Panc1 (cell line): ENCODE results near the gene PPIP5K1.

Experiments
- SIN3A ChIP-seq: IDR thresholded peaks from 2 replicates; pipeline ENCODE4 v1.6.1; 2012; ENCODE audit warnings: low read depth, mild to moderate bottlenecking, low read length, moderate library complexity, borderline replicate concordance; ENCODE audit not compliant: insufficient read depth
- TF ChIP-seq, protein P1 (sequence below): fragments of 450-650 bp; IDR thresholded peaks from 2 replicates; pipeline ENCODE4 v1.5.1; 2017; ENCODE audit warnings: mild to moderate bottlenecking

DNA sequence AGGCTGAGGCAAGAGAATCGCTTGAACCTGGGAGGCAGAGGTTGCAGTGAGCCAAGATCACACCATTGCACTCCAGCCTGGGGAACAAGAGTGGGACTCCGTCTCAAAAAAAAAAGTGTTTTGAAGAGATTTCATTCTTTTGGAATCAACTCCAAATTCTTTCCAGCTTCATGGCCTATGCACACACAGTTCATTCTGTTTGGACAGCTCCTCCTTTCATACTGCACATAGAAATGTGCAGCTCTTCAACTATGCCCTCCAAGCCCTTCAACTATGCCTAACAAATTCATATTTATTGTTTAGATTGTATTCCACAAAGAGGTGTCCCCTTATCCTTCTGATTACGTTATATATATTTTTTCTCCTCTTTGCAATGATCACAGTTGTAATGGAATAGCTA is 101.2 kb downstream of the PPIP5K1 start:
- TF ChIP-seq, protein P1, sequence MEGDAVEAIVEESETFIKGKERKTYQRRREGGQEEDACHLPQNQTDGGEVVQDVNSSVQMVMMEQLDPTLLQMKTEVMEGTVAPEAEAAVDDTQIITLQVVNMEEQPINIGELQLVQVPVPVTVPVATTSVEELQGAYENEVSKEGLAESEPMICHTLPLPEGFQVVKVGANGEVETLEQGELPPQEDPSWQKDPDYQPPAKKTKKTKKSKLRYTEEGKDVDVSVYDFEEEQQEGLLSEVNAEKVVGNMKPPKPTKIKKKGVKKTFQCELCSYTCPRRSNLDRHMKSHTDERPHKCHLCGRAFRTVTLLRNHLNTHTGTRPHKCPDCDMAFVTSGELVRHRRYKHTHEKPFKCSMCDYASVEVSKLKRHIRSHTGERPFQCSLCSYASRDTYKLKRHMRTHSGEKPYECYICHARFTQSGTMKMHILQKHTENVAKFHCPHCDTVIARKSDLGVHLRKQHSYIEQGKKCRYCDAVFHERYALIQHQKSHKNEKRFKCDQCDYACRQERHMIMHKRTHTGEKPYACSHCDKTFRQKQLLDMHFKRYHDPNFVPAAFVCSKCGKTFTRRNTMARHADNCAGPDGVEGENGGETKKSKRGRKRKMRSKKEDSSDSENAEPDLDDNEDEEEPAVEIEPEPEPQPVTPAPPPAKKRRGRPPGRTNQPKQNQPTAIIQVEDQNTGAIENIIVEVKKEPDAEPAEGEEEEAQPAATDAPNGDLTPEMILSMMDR, result no peak
- no peak for TF ChIP-seq SIN3A
